CD4-positive, alpha-beta T cell treated with Interleukin-4 for 4 hours (primary cell): ENCODE measurements around the gene MS4A3.
"Not testable (repeated sequence)": the region's sequence is repeated elsewhere in the genome, so short reads cannot be mapped to it uniquely, and the experiment has no call there.

Source experiments
- DNase-seq: peaks from one replicate; pipeline ENCODE4 v3.0.0-alpha.2; 2020

MS4A3 gene

GRCh38 chr11:60056349-60056969 is at the start of gene MS4A3:
Gene MS4A3 (plus strand): TSS chr11:60056665. CDS start chr11:60061161, 4,496 bp downstream.
- DNase-seq, result no peak

- no peak for DNase-seq
Measured at GRCh38 chr11:60016881-60017280, 39.6 kb upstream of the MS4A3 start, which contains the start of gene OOSP4B. Gene OOSP4B (plus strand): TSS chr11:60017181.

GRCh38 chr11:60018058-60018457 is 38.4 kb upstream of the MS4A3 start:
- no peak for DNase-seq

GRCh38 chr11:60020376-60020775 is 36.1 kb upstream of the MS4A3 start:
- not testable (repeated sequence) for DNase-seq

GRCh38 chr11:60029015-60029632 is 27.3 kb upstream of the MS4A3 start:
- no peak for DNase-seq

GRCh38 chr11:60040109-60040508 is 16.4 kb upstream of the MS4A3 start, which contains the start of gene OOSP2:
Gene OOSP2 (plus strand): TSS chr11:60040409. CDS start chr11:60040460, 51 bp downstream.
- DNase-seq, result no peak

- not testable (repeated sequence) for DNase-seq
Measured at GRCh38 chr11:60050422-60050821, 6.0 kb upstream of the MS4A3 start.

GRCh38 chr11:60050839-60051238 is 5.6 kb upstream of the MS4A3 start:
- DNase-seq, result not testable (repeated sequence)

GRCh38 chr11:60059052-60059451 is 2.6 kb downstream of the MS4A3 start:
- no peak for DNase-seq

- DNase-seq, result no peak
Measured at GRCh38 chr11:60059521-60060240, 3.2 kb downstream of the MS4A3 start.

GRCh38 chr11:60064111-60064510 is 7.6 kb downstream of the MS4A3 start:
- DNase-seq, result no peak

GRCh38 chr11:60065801-60066200 is 9.3 kb downstream of the MS4A3 start:
- no peak for DNase-seq

GRCh38 chr11:60069450-60069849 is 13.0 kb downstream of the MS4A3 start:
- DNase-seq, result no peak

GRCh38 chr11:60071644-60072043 is 15.2 kb downstream of the MS4A3 start:
- DNase-seq, result not testable (repeated sequence)

GRCh38 chr11:60077216-60077817 is 20.9 kb downstream of the MS4A3 start:
- DNase-seq, result no peak

- no peak for DNase-seq
Measured at GRCh38 chr11:60077981-60078380, 21.5 kb downstream of the MS4A3 start.

GRCh38 chr11:60078745-60079144 is 22.3 kb downstream of the MS4A3 start:
- no peak for DNase-seq

- DNase-seq, result no peak
Measured at GRCh38 chr11:60080535-60080934, 24.1 kb downstream of the MS4A3 start.

GRCh38 chr11:60084631-60085273 is 28.3 kb downstream of the MS4A3 start:
- DNase-seq, result no peak

GRCh38 chr11:60085909-60086308 is 29.4 kb downstream of the MS4A3 start:
- no peak for DNase-seq

GRCh38 chr11:60087239-60087638 is 30.8 kb downstream of the MS4A3 start:
- no peak for DNase-seq

GRCh38 chr11:60088364-60088763 is 31.9 kb downstream of the MS4A3 start, which contains the start of gene MS4A2:
Gene MS4A2 (plus strand): TSS chr11:60088664. CDS start chr11:60088766, 102 bp downstream.
- DNase-seq, result no peak
